Trophoblast cell (in vitro differentiated cells and primary cell): ENCODE results near the gene SRGAP2B.
"Not testable (repeated sequence)": the region's sequence is repeated elsewhere in the genome, so short reads cannot be mapped to it uniquely, and the experiment has no call there.

Experiments
- DNase-seq, 2 donors: peaks; one replicate each; pipeline ENCODE4 v3.0.0-alpha.2; 2016
- H2AFZ ChIP-seq: 2 replicates; pipeline ENCODE4 v1.6.1; 2013; ENCODE audit warnings: low read length, moderate library complexity, mild to moderate bottlenecking; ENCODE audit not compliant: insufficient read depth, poor library complexity
- H2AK5ac ChIP-seq: 2 replicates; pipeline ENCODE4 v1.6.1; 2013; ENCODE audit warnings: mild to moderate bottlenecking, low read length
- H2BK120ac ChIP-seq: 2 replicates; pipeline ENCODE4 v1.6.1; 2013; ENCODE audit warnings: low read length, mild to moderate bottlenecking, moderate library complexity; ENCODE audit not compliant: insufficient read depth, poor library complexity
- H2BK12ac ChIP-seq: 2 replicates; pipeline ENCODE4 v1.6.1; 2013; ENCODE audit warnings: mild to moderate bottlenecking, low read length, moderate library complexity
- H2BK5ac ChIP-seq: 2 replicates; pipeline ENCODE4 v1.6.1; 2013; ENCODE audit warnings: low read length, low read depth, moderate library complexity, mild to moderate bottlenecking; ENCODE audit not compliant: poor library complexity
- H3K14ac ChIP-seq: 2 replicates; pipeline ENCODE4 v1.6.1; 2013; ENCODE audit warnings: mild to moderate bottlenecking, low read length
- H3K18ac ChIP-seq: 2 replicates; pipeline ENCODE4 v1.6.1; 2013; ENCODE audit warnings: mild to moderate bottlenecking, low read length
- H3K23ac ChIP-seq: 2 replicates; pipeline ENCODE4 v1.6.1; 2013; ENCODE audit warnings: low read length
- H3K27ac ChIP-seq: 2 replicates; pipeline ENCODE4 v1.5.1; 2013; ENCODE audit warnings: low read depth, mild to moderate bottlenecking, inconsistent platforms, low read length, moderate library complexity
- H3K27me3 ChIP-seq: 2 replicates; pipeline ENCODE4 v1.6.1; 2013; ENCODE audit warnings: inconsistent platforms, mild to moderate bottlenecking, low read length, moderate library complexity; ENCODE audit not compliant: insufficient read depth
- H3K36me3 ChIP-seq, 2 experiments: 1 replicate in 1 of 2; 2 replicates in 1 of 2; pipeline ENCODE4 v1.6.1; 2013; ENCODE audit warnings: low read length in 2 of 2, mild to moderate bottlenecking in 2 of 2, moderate library complexity in 1 of 2; ENCODE audit not compliant: insufficient read depth in 2 of 2, control insufficient read depth in 1 of 2
- H3K4ac ChIP-seq: 2 replicates; pipeline ENCODE4 v1.6.1; 2013; ENCODE audit warnings: low read depth, mild to moderate bottlenecking, low read length, moderate library complexity
- H3K4me1 ChIP-seq, 2 experiments: 1 replicate in 1 of 2; 2 replicates in 1 of 2; pipeline ENCODE4 v1.6.1; 2013; ENCODE audit warnings: low read length in 2 of 2, mild to moderate bottlenecking in 2 of 2, moderate library complexity in 1 of 2; ENCODE audit not compliant: insufficient read depth in 2 of 2, control insufficient read depth in 1 of 2
- H3K4me2 ChIP-seq: 2 replicates; pipeline ENCODE4 v1.6.1; 2013; ENCODE audit warnings: inconsistent platforms, mild to moderate bottlenecking, low read length, moderate library complexity
- H3K4me3 ChIP-seq: 2 replicates; pipeline ENCODE4 v1.5.1; 2013; ENCODE audit warnings: mild to moderate bottlenecking, low read depth, low read length, inconsistent platforms
- H3K79me1 ChIP-seq: one replicate; pipeline ENCODE4 v1.6.1; 2013; ENCODE audit warnings: low read length
- H3K79me2 ChIP-seq: 2 replicates; pipeline ENCODE4 v1.6.1; 2013; ENCODE audit warnings: low read length, mild to moderate bottlenecking; ENCODE audit not compliant: control insufficient read depth, insufficient read depth, poor library complexity
- H3K9ac ChIP-seq: 2 replicates; pipeline ENCODE4 v1.6.1; 2013; ENCODE audit warnings: mild to moderate bottlenecking, low read length
- H3K9me3 ChIP-seq: 2 replicates; pipeline ENCODE4 v1.6.1; 2013; ENCODE audit warnings: low read depth, mild to moderate bottlenecking, control low read depth, inconsistent platforms, low read length; ENCODE audit not compliant: insufficient read depth
- H4K12ac ChIP-seq: 2 replicates; pipeline ENCODE4 v1.6.1; 2013; ENCODE audit warnings: low read depth, mild to moderate bottlenecking, low read length, moderate library complexity
- H4K8ac ChIP-seq: 2 replicates; pipeline ENCODE4 v1.6.1; 2013; ENCODE audit warnings: low read depth, mild to moderate bottlenecking, low read length, moderate library complexity
- H4K91ac ChIP-seq: one replicate; pipeline ENCODE4 v1.6.1; 2013; ENCODE audit warnings: low read depth, mild to moderate bottlenecking, low read length, moderate library complexity
- WGBS: extraction: QIAGEN DNeasy Blood & Tissue Kit; methylation state at CpG from one replicate; pipeline ENCODE4 v1.1.7; 2013; ENCODE audit warnings: missing lambda C conversion rate; ENCODE audit not compliant: insufficient read length, insufficient coverage; ENCODE audit errors: extremely low coverage; 5-methylcytosine and 5-hydroxymethylcytosine counted together

Gene SRGAP2B

GRCh38 chr1:145065194-145065826 is 29.8 kb downstream of the SRGAP2B start:
- H3K18ac ChIP-seq, H4K91ac ChIP-seq, H2BK12ac ChIP-seq, H2BK120ac ChIP-seq, H3K36me3 ChIP-seq, H2AFZ ChIP-seq, H3K9me3 ChIP-seq, H4K8ac ChIP-seq, H3K27ac ChIP-seq, H3K4me3 ChIP-seq, H3K14ac ChIP-seq, H3K9ac ChIP-seq, H3K79me2 ChIP-seq, H3K79me1 ChIP-seq, H4K12ac ChIP-seq, H3K4me1 ChIP-seq, H3K4me2 ChIP-seq, H2AK5ac ChIP-seq, H3K23ac ChIP-seq, H3K27me3 ChIP-seq, H3K4ac ChIP-seq, H2BK5ac ChIP-seq: not testable (repeated sequence)
- DNase-seq: peak in 1 of 2 donors; percentile 4
- no CpG with 5 or more reads among the region's 5 CpGs for WGBS

GRCh38 chr1:145063941-145064648 is 31.0 kb downstream of the SRGAP2B start:
- H2BK5ac ChIP-seq, H4K12ac ChIP-seq, H4K91ac ChIP-seq, H3K27me3 ChIP-seq, DNase-seq, H3K9ac ChIP-seq, H3K79me1 ChIP-seq, H4K8ac ChIP-seq, H2BK12ac ChIP-seq, H3K4me2 ChIP-seq, H3K4ac ChIP-seq, H3K14ac ChIP-seq, H3K23ac ChIP-seq, H3K79me2 ChIP-seq, H2AFZ ChIP-seq, H3K18ac ChIP-seq, H2BK120ac ChIP-seq, H3K36me3 ChIP-seq, H3K27ac ChIP-seq, H2AK5ac ChIP-seq, H3K4me3 ChIP-seq, H3K4me1 ChIP-seq, H3K9me3 ChIP-seq: not testable (repeated sequence)
- WGBS: no CpG with 5 or more reads among the region's 2 CpGs

GRCh38 chr1:145063285-145063684 is 31.8 kb downstream of the SRGAP2B start:
- H3K79me1 ChIP-seq, H4K91ac ChIP-seq, H3K36me3 ChIP-seq, H3K4ac ChIP-seq, H3K27me3 ChIP-seq, DNase-seq, H2BK12ac ChIP-seq, H3K9me3 ChIP-seq, H2AK5ac ChIP-seq, H3K18ac ChIP-seq, H3K23ac ChIP-seq, H3K79me2 ChIP-seq, H3K9ac ChIP-seq, H3K4me1 ChIP-seq, H2BK5ac ChIP-seq, H3K27ac ChIP-seq, H3K14ac ChIP-seq, H3K4me3 ChIP-seq, H2BK120ac ChIP-seq, H2AFZ ChIP-seq, H4K12ac ChIP-seq, H4K8ac ChIP-seq, H3K4me2 ChIP-seq: not testable (repeated sequence)
- WGBS: no CpG with 5 or more reads among the region's 2 CpGs

- H3K79me2 ChIP-seq, H3K79me1 ChIP-seq, H3K27me3 ChIP-seq, H3K18ac ChIP-seq, H3K4ac ChIP-seq, H3K4me1 ChIP-seq, H3K36me3 ChIP-seq, H3K9ac ChIP-seq, H4K91ac ChIP-seq, H2AFZ ChIP-seq, H3K27ac ChIP-seq, H4K12ac ChIP-seq, H2AK5ac ChIP-seq, H3K4me3 ChIP-seq, H2BK12ac ChIP-seq, H3K23ac ChIP-seq, H2BK120ac ChIP-seq, H3K14ac ChIP-seq, H3K4me2 ChIP-seq, H3K9me3 ChIP-seq, H4K8ac ChIP-seq, DNase-seq, H2BK5ac ChIP-seq: not testable (repeated sequence)
- no CpG with 5 or more reads among the region's 3 CpGs for WGBS
Measured at GRCh38 chr1:145058184-145058583, 36.9 kb downstream of the SRGAP2B start.
